SK-MEL-5 (cell line): ENCODE data around the gene SLC19A1. TPM values are rescaled to one million over a fixed set of nuclear protein-coding genes. Genes with fewer than 3 reads are reported as not detected.

ENCODE experiments used
- DNase-seq: peaks from one replicate; pipeline ENCODE4 v3.0.0-alpha.2; 2016; ENCODE audit warnings: low read depth, low spot score
- in situ Hi-C: cut with HindIII; loops from 2 replicates; pipeline ENCODE4 v1.10.0; 2016; ENCODE audit warnings: low sequenced_read_pairs, high pct_unique_total_duplicates, low pct_unique_long_range_greater_than_20kb
- total RNA-seq: library from RNA; depleted of rRNA; stranded (reverse); fragments of >200 nt; shearing (Covaris generic); gene quantifications from 2 replicates; pipeline ENCODE4 v1.2.3, GENCODE V29; 2014

Gene SLC19A1
- total RNA-seq, 1 experiment from 2014 or later: 12.7 TPM

- DNase-seq: no peak
- in situ Hi-C loops: no loop called here
These were observed 26.1 kb downstream of the SLC19A1 start for GRCh38 chr21:45516071-45516670.

- no peak for DNase-seq
- in situ Hi-C loops: no loop called here
These were observed 26.8 kb downstream of the SLC19A1 start for GRCh38 chr21:45515241-45516061.

GRCh38 chr21:45514311-45515021 lies 27.8 kb downstream of the SLC19A1 start:
- DNase-seq: no peak
- in situ Hi-C loops: no loop called here

- in situ Hi-C loops: no loop called here
- DNase-seq: no peak
These were observed 28.4 kb downstream of the SLC19A1 start for GRCh38 chr21:45513741-45514310.

- no peak for DNase-seq
- in situ Hi-C loops: no loop called here
These were observed 29.1 kb downstream of the SLC19A1 start for GRCh38 chr21:45513003-45513717.

GRCh38 chr21:45512626-45513002 lies 29.6 kb downstream of the SLC19A1 start:
- in situ Hi-C loops: no loop called here
- DNase-seq: no peak

- in situ Hi-C loops: no loop called here
- DNase-seq: no peak
These were observed 30.4 kb downstream of the SLC19A1 start for GRCh38 chr21:45511661-45512431.

- in situ Hi-C loops: no loop called here
These were observed 31.2 kb downstream of the SLC19A1 start for GRCh38 chr21:45511007-45511406.

GRCh38 chr21:45510466-45510955 lies 31.7 kb downstream of the SLC19A1 start:
- DNase-seq: no peak
- in situ Hi-C loops: no loop called here

More at GRCh38 chr21:45511007-45511406, 31.2 kb downstream of the SLC19A1 start:
- no peak for DNase-seq

- in situ Hi-C loops: no loop called here
- no peak for DNase-seq
These were observed 32.4 kb downstream of the SLC19A1 start for GRCh38 chr21:45509566-45510465.

GRCh38 chr21:45508607-45509565 lies 33.4 kb downstream of the SLC19A1 start:
- no peak for DNase-seq
- in situ Hi-C loops: no loop called here

GRCh38 chr21:45507888-45508508 lies 34.2 kb downstream of the SLC19A1 start:
- DNase-seq: no peak
- in situ Hi-C loops: no loop called here

GRCh38 chr21:45507523-45507875 lies 34.7 kb downstream of the SLC19A1 start:
- in situ Hi-C loops: no loop called here
- no peak for DNase-seq

- no peak for DNase-seq
- in situ Hi-C loops: no loop called here
These were observed 35.3 kb downstream of the SLC19A1 start for GRCh38 chr21:45506836-45507522.
